T follicular helper cell (primary cell): ENCODE measurements around the gene BTG4.

Source experiments
- DNase-seq: peaks from one replicate; pipeline ENCODE4 v3.0.0-alpha.2; 2020; ENCODE audit warnings: low read depth

BTG4 gene

GRCh38 chr11:111490496-111490895, 21.7 kb downstream of the BTG4 start:
- DNase-seq = no peak

- no peak for DNase-seq
These were observed 28.8 kb downstream of the BTG4 start for GRCh38 chr11:111483431-111483830.

- no peak for DNase-seq
These were observed 32.5 kb downstream of the BTG4 start for GRCh38 chr11:111479666-111480065.

- no peak for DNase-seq
These were observed 34.3 kb downstream of the BTG4 start for GRCh38 chr11:111477898-111478297.

DNA sequence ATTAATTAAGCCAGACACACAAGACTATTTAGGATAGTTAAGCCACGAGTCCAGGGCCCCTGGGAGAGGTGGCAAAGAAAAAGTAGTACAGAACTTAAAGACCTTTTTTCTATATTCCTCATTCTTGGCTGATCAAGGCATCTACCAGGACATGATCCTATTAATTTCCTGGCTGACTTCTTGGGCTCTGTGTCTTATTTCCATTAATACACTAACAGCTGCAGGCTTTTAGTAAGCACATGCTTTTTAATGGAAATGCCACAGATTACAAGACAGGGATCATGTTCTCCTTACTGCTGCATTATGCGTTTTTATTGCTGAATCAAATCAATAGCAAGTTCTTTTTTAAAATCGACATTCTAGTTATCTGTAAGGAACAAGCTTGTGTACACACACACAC, 35.2 kb downstream of the BTG4 start:
- no peak for DNase-seq

- no peak for DNase-seq
These were observed 35.8 kb downstream of the BTG4 start for GRCh38 chr11:111476366-111476765.

DNA sequence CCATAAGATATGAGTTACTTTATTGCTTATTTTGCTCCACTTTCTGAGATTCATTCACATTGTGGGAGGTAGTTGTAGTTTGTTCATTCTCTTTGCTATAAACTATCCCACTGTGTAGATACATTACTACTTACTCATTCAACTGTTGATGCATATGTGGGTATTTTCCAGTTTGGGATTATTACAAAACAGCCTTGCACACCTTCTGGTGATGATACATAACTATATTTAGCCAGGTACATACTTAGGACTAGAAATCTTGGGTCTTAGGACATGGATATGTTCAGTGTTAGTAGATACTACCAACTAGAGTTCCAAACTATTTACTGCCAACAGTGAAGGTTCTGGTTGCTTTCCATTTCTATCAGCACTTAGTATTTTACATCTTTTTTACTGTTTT, 37.8 kb downstream of the BTG4 start:
- DNase-seq = no peak

DNA sequence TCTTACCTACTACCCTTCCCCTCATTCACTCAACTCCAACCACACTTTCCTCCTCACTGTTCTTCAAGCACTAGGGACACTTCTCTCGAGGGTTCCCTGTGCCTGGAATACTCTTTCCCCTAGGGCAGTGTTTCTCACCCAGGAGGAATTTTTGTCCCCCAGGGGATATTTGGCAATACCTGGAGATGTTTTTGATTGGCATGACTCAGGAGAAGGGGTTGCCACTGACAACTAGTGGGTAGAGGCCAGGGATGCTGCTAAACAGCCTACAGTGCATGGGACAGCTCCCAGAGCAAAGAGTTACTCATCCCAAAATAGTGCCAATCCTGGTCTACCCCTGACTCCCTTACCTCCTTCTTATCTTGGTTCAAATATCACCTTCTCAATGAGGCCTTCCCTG, 40.0 kb downstream of the BTG4 start:
- DNase-seq = no peak

DNA sequence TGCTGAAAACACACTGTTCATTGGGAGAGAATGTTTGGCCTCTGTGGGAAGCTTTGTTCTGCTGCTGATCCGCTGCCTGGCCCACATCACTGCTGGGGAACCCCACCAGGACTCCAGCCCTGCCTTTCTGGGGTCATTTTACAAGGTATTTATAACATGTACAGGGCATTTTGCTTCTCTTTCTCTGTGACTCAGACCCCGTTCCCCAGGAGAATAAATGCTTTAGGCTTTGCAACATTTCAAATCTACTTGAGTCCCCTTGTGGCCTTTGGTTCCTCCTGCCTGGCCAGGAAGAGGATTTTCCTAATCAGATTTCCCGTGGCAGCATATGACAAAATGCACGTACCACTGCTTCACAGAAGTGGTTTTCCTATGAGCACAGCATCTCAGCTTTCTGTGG, 43.0 kb downstream of the BTG4 start:
- no peak for DNase-seq

DNA sequence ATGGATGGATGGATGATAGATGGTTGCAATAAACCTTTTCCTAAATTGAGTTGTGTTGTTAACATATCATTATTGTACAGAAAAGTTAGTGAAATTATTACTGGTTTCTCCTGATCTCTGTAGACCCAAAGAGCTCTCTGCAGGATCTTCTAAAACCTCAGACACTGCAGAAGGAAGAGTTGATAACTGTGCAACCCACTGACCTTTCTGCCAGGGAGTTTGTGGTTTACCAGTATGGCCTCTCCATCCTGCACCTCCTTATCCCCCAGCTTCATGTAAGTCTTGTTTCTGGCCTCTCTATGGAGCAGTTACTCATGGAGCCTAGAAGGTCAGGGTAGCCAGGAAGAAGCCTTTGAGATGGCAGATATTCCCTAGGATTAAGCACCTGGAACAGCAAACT, 45.6 kb downstream of the BTG4 start:
- DNase-seq = no peak

- DNase-seq = no peak
These were observed 46.8 kb downstream of the BTG4 start for GRCh38 chr11:111465400-111465799.

GRCh38 chr11:111463276-111463675, 48.9 kb downstream of the BTG4 start:
- no peak for DNase-seq

- no peak for DNase-seq
These were observed 49.9 kb downstream of the BTG4 start for GRCh38 chr11:111462329-111462728.

DNA sequence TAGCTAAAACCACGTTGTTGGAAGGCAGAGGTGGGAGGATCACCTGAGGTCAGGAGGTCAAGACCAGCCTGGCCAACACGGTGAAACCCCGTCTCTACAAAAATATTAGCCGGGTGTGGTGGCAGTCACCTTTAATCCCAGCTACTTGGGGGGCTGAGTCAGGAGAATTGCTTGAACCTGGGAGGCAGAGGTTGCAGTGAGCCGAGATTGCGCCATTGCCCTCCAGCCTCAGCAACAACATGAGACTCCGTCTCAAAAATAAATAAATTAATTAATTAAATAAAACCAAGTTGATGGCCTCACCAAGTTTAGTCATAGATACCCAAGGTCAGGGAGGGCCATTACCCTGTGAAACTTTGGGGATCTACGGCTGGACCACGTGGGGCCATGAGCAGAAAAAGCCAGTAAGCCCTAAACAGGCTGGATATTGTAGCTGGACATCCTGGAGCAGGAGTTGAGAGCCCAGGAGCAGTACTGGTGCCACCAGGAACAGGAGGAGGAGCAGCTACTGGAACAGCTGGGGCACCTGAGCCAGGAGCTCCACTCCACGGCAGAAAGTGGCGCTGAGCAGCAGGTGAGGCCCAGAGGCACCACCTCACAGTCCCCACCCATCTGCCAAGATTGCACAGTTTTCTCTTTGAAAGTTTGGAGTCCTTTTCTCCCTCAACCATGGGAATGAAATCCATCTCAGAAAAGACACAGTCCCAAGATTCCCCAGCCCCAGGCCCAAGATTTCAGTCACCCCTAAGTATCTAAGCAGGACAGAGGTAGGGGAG, 50.5 kb downstream of the BTG4 start:
- DNase-seq = no peak

DNA sequence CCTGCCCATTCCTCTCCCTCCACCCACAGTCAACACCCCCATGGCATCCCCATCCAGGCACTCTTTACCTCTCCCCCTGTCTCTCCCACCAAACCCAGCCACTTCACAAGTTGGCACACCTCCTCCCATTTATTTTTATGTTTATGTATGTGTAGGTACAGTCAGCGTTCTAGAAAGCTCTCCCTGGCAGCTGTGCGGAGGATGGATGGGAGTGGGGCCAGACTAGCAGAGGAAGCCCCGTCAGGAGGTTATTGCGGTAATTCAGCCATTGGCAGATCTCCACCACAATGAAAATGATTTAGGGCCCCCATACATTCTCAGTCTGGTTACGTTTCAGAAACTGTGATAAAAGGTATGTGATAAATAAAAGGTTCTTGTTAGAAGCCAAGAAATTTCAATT, 51.3 kb downstream of the BTG4 start:
- DNase-seq = no peak

DNA sequence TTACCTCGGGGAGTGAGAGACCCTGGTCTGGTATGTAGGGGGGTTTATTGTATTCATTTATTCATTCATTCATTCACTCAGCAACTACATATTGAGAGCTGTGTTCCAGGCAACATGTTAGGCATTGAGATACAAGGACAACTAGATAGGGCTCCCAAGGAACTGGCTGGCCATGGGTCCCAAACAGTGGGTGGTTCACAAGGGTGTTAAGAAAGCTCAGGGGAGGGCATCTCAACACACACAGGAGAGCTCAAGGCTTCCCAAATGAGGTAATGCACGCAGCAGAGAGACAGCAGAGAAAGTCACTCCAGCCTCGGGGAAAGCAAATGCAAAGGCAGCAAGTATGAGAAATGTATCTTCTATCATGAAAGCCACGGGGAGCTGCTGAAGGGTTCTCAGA, 51.8 kb downstream of the BTG4 start:
- DNase-seq = no peak

DNA sequence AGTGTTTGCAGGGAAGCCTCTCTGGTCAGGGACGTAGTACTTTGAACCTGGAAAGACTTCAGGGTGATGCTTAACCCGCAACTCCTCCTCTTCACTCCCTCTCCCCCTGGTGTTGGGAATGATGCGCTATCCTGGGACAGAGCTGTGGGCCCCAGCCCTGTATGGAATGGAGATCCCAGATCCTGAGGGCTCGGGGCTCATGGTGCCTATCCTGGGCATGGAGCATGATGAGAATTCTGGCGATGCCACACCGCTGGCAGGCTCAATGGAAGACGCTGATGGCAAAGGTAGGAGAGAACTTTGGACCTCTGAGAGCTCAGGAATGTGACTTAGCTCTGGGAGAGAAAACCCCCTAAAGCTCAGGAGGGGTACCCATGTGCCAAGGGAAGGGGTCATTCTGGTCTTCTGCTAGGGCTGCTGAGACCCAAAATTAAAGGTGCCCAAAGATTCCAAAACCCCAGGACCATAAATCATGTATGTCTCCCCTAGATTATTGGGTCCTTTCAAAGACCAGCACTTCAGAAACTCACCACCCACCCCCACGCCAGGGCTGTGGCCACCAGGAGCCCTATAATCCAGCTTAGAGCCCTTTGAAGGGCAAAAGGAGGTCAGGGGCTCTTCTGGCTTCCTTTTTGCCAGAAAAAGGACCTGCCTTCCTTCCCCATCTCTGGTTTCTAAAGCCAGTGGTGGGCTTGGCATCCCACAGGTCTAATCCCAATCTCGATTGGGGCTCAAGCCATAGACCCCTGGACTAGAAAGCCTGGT, 52.5 kb downstream of the BTG4 start:
- DNase-seq = no peak

DNA sequence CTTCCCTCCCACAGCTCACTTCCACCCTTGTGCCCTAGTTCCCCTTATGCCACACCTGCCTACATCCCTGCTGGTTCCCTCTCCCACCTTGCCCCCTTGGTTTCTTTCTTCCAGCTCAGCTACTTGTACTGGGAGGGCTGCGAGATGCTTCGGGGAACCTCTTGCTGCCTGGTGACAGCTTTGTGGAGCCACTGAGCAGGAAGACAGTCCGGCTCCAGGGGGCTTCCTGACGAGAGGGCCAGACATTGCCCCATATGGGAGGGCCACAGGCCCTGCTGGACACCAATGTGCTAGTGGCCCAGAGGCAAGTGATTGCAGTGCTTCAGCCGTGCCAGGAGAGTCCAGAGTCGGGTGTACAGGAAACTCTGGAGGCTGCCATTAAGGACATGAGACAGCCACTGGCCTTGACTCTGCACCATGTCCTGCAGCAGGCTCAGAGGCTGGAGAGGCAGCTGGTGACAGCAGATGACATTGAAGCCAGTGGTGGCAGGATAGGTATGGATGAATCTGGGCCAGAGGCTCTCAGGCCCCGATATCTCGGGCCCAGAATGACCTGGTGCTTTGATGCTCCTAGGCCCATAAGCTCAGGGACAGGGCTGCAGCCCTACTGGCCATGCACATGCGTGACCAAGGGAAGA, 54.3 kb downstream of the BTG4 start:
- no peak for DNase-seq

DNA sequence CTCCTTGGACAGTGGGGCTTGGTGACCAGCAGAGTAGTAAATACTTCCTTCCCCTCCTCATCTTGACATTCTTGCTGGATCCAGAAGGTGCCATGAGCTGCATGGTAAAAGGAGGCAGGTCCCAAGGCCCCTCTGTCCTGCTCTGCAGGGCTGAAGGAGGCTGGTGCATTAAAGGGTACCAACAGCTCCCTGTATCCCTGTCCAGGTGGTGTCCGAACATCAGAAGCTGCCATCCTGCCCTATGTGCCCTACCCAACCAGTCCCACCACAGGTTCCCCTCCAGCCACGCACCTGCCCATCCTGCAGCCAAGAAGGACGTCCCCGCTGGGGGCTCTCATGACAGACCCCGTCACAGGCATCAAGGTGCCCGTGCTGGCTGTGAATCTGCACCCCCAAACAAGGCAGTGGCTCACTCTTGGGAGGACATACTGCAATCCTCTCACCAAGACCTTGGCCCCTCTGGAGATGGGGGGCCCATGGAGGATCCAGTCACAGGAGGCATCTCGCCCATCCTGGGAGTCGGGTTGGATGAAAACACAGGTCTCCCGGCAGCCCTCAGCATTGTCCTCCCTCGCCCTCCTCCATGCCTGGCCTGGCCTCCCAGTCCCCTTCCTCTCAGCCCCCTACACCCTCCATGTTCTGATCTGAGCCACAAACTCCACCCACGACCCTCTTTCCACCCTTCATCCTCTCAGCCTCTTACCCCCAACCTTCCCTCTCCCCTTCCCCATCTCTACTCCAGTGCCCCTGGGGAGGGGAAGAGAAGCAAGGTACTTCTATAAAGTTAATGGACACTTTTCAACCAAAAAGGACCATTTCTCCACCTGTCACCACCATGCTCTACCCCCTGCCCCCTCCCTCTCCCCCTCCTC, 55.1 kb downstream of the BTG4 start:
- DNase-seq = no peak

- DNase-seq = no peak
These were observed 55.9 kb downstream of the BTG4 start for GRCh38 chr11:111456086-111456858.
